Measurements from ENCODE around the gene SOBP. TPM values are rescaled to one million over a fixed set of nuclear protein-coding genes. Genes with fewer than 3 reads are reported as not detected.

SOBP gene
- polyA plus RNA-seq, 2 of the 4 experiments (the other 2 are of a cell fraction) = 0.18 to 0.53 TPM

- no peak for FAIRE-seq
- no peak overlapping the region for H3K27ac ChIP-seq
- ATAC-seq = no peak
- no peak for DNase-seq (ENCODE audit: low read depth in 1 of 2, low spot score in 1 of 2)
- TF ChIP-seq SREBF2 (IDR thresholded peaks at IDR 0.05) = no peak
- ChIA-PET CTCF (no interaction called here), POLR2A (no interaction called here)
- 39% methylated on average over 7 of the region's 7 CpGs for WGBS (ENCODE audit: missing lambda C conversion rate)
- H3K9me3 ChIP-seq = no peaks in the 10 kb centered on the region
- no peaks in the 10 kb centered on the region for H3K4me1 ChIP-seq
- no peak overlapping the region for H3K4me3 ChIP-seq
- no peak overlapping the region for H3K4me2 ChIP-seq
Observed at GRCh38 chr6:107699254-107699653, 209.3 kb downstream of the SOBP start.

- ChIA-PET CTCF (interaction anchor here (1.4 kb wide), 1 partner anchor 8 kb away, joined by 3 read pairs; no protein-coding TSS in a partner anchor), POLR2A (no interaction called here)
- FAIRE-seq = no peak
- 65% methylated on average over 14 of the region's 14 CpGs for WGBS (ENCODE audit: missing lambda C conversion rate)
- Histone ChIP-seq H3K9me3 (no peaks in the 10 kb centered on the region), H3K27ac (no peak overlapping the region), H3K4me3 (no peak overlapping the region), H3K4me2 (no peak overlapping the region), H3K4me1 (no peaks in the 10 kb centered on the region)
- no peak for DNase-seq (ENCODE audit: low read depth in 1 of 2, low spot score in 1 of 2)
- TF ChIP-seq BHLHE40 (IDR thresholded peaks at IDR 0.05; ENCODE audit: low read depth, low read length) = no peak
- no peak for TF ChIP-seq CEBPB (IDR thresholded peaks at IDR 0.05)
- TF ChIP-seq ZSCAN20 (CRISPR knock-in tag; IDR thresholded peaks at IDR 0.05) = no peak
- no peak for TF ChIP-seq FOXS1 (CRISPR knock-in tag; IDR thresholded peaks at IDR 0.05)
- TF ChIP-seq MAX (IDR thresholded peaks at IDR 0.05) = no peak
- no peak for TF ChIP-seq ZNF302 (CRISPR knock-in tag; IDR thresholded peaks at IDR 0.05)
- no peak for ATAC-seq
Observed at GRCh38 chr6:107699697-107700325, 209.9 kb downstream of the SOBP start.

- ChIA-PET POLR2A (no interaction called here), CTCF (interaction anchor here (0.6 to 3.0 kb wide), 20 partner anchors 9 to 1288 kb away, joined by 3 to 21 read pairs (median 4); no protein-coding TSS in a partner anchor)
- ATAC-seq = no peak
- H3K4me2 ChIP-seq = no peak overlapping the region
- H3K9me3 ChIP-seq = no peaks in the 10 kb centered on the region
- TF ChIP-seq CHD4 (IDR thresholded peaks at IDR 0.05; ENCODE audit: borderline replicate concordance) (no peak), RARB (CRISPR knock-in tag; IDR thresholded peaks at IDR 0.05) (no peak), BCL3 (IDR thresholded peaks at IDR 0.05) (no peak), TFCP2L1 (CRISPR knock-in tag; IDR thresholded peaks at IDR 0.05) (no peak), REST (IDR thresholded peaks at IDR 0.05) (no peak), NR3C1 (IDR thresholded peaks at IDR 0.05) (no peak), BHLHE40 (IDR thresholded peaks at IDR 0.05; ENCODE audit: low read depth, low read length) (no peak), CBX8 (IDR thresholded peaks at IDR 0.05) (no peak), RNF2 (IDR thresholded peaks at IDR 0.05; ENCODE audit: borderline replicate concordance, low read depth) (no peak), GATA3 (IDR thresholded peaks at IDR 0.05; ENCODE audit: borderline replicate concordance) (no peak), SREBF2 (IDR thresholded peaks at IDR 0.05) (no peak), TP53 (CRISPR knock-in tag; IDR thresholded peaks at IDR 0.05) (no peak), JUNB (IDR thresholded peaks at IDR 0.05) (no peak)
- DNase-seq (ENCODE audit: low read depth in 1 of 2, low spot score in 1 of 2) = no peak
- FAIRE-seq = no peak
- no peaks in the 10 kb centered on the region for H3K4me1 ChIP-seq
- no peak overlapping the region for H3K27ac ChIP-seq
- no peak overlapping the region for H3K4me3 ChIP-seq
- 48% methylated on average over 5 of the region's 5 CpGs for WGBS (ENCODE audit: missing lambda C conversion rate)
Observed at GRCh38 chr6:107703606-107704005, 213.7 kb downstream of the SOBP start.

Measured in A549 (cell line).